Retinal pigment epithelial cell (primary cell): ENCODE data around the gene ZNF763.
A peak's percentile ranks its signal among the peaks of the same experiment; 100 is the strongest.
"Not testable (repeated sequence)": the region's sequence is repeated elsewhere in the genome, so short reads cannot be mapped to it uniquely, and the experiment has no call there.

Experiments used
- DNase-seq: peaks from one replicate; pipeline ENCODE4 v3.0.0-alpha.2; 2010; ENCODE audit warnings: low read depth
- H3K4me3 ChIP-seq: 2 replicates; pipeline ENCODE4 v1.5.1; 2011; ENCODE audit warnings: mild to moderate bottlenecking, low read length, control low read depth, moderate library complexity
- CTCF ChIP-seq: conservative IDR thresholded peaks from 2 replicates; pipeline ENCODE4 v1.5.1; 2011; ENCODE audit warnings: low read depth, low read length, control low read depth, inconsistent platforms

The ZNF763 gene

GRCh38 chr19:11964858-11965645 is at the start of gene ZNF763:
TSS of gene ZNF763 (plus strand) at chr19:11965040. CDS start at chr19:11965209, 169 bp downstream.
- peak; percentile 37 for DNase-seq
- no peak for TF ChIP-seq CTCF
- peak within 1 kb of the TSS; percentile 76 for H3K4me3 ChIP-seq

GRCh38 chr19:11921852-11922495 is 42.9 kb upstream of the ZNF763 start:
- no peak for TF ChIP-seq CTCF
- H3K4me3 ChIP-seq = no peak overlapping the region
- no peak for DNase-seq

- peak; percentile 67 for DNase-seq
- no peak for TF ChIP-seq CTCF
Observed at GRCh38 chr19:11924886-11925650, 39.8 kb upstream of the ZNF763 start, which contains the start of gene ZNF700. TSS of gene ZNF700 (plus strand) at chr19:11925107. CDS start at chr19:11925211, 104 bp downstream.

GRCh38 chr19:11925651-11926187 is 39.1 kb upstream of the ZNF763 start:
- not testable (repeated sequence) for DNase-seq

More at GRCh38 chr19:11924886-11925650, 39.8 kb upstream of the ZNF763 start, which contains the start of gene ZNF700:
- H3K4me3 ChIP-seq = peak within 1 kb of the TSS; percentile 91

GRCh38 chr19:11927227-11927626 is 37.6 kb upstream of the ZNF763 start:
- DNase-seq = no peak
- no peak for TF ChIP-seq CTCF
- H3K4me3 ChIP-seq = no peak overlapping the region

More at GRCh38 chr19:11925651-11926187, 39.1 kb upstream of the ZNF763 start:
- peak overlapping the region; percentile 91 for H3K4me3 ChIP-seq

GRCh38 chr19:11931051-11931450 is 33.8 kb upstream of the ZNF763 start:
- no peak for DNase-seq
- TF ChIP-seq CTCF = no peak
- H3K4me3 ChIP-seq = no peak overlapping the region

GRCh38 chr19:11931513-11931912 is 33.3 kb upstream of the ZNF763 start:
- no peak for TF ChIP-seq CTCF
- H3K4me3 ChIP-seq = no peak overlapping the region
- DNase-seq = no peak

GRCh38 chr19:11935829-11936228 is 29.0 kb upstream of the ZNF763 start:
- H3K4me3 ChIP-seq, DNase-seq: not testable (repeated sequence)

GRCh38 chr19:11938383-11938782 is 26.5 kb upstream of the ZNF763 start:
- not testable (repeated sequence) for H3K4me3 ChIP-seq, DNase-seq

GRCh38 chr19:11941361-11941887 is 23.4 kb upstream of the ZNF763 start:
- H3K4me3 ChIP-seq, DNase-seq: not testable (repeated sequence)
